Activated CD8-positive, alpha-beta memory T cell treated with anti-CD3 and anti-CD28 coated beads for 36 hours (primary cell): ENCODE measurements around the gene PDXK. TPM values are rescaled to one million over a fixed set of nuclear protein-coding genes. Genes with fewer than 3 reads are reported as not detected.

Experiments
- CTCF ChIA-PET: fragments of 350-600 bp; sonication (Branson Sonifier 250); formaldehyde crosslinking; loops from one replicate; lab custom pipeline; 2021; ENCODE audit warnings: antibody characterized with exemption; lab: Charles Lee
- POLR2A ChIA-PET: fragments of 350-600 bp; sonication (Branson Sonifier 250); formaldehyde crosslinking; loops from one replicate; lab custom pipeline; 2021; ENCODE audit warnings: antibody characterized with exemption; lab: Charles Lee
- total RNA-seq, 2 experiments: library from RNA; stranded (reverse); gene quantifications; one replicate each; pipeline ENCODE4 v1.2.3, GENCODE V29; 2021

The PDXK gene
- total RNA-seq, 2 experiments from 2014 or later, result 113 to 115 TPM

DNA sequence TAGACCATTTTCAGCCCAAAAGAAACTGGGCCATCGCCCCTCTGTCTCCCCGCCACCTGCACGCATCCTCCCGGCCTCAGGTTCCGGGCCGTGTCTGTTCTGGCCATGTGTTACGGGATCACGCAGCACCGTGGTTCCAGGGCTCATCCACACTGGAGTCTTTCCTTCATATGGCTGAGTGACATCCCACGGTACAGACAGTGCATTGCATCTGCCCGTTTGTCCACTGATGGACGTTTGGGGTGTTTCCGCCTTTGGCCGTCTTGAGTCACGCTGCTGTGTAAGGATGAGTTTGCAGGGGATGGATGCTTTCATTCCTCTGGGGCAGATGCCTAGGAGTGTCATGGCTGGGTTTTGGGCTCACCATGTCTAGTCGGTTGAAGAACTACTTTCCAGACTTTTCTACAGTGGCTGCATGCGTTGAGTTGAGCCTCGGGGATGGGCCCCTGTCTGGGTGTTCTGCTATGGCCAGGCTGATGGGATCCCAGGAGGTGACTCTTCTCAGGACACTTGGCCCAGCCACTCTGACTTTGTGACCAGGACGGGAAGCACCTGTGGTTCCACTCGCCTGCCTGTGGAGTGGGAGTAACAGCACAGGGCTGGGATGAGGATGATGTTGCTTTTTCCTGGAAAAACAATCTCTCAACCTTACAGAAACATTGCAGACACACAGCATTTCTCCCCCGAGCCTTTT lies 87.2 kb downstream of the PDXK start:
- ChIA-PET POLR2A (no interaction called here), CTCF (interaction anchor here (1.1 kb wide), 1 partner anchor 169 kb away, joined by 3 read pairs; no protein-coding TSS in a partner anchor)

DNA sequence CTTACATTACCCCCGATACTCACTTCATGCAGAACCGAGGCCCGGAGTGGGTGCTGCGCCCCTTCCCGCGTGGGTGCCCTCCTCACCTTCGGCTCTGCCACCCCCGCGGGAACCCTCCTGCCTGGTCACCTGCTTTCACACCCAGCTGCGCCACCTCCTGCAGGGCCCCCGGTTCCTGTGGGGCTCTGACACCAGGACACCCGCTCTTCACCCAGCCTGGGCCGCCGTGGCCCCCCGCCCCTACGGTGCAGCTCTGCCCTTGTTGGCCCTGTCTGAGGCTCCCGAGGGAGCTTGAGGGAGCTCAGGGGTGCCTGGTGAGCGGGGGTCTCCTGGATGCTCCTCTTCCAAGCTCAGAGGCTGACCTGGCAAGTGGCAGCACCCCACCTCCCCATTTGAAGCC lies 89.4 kb downstream of the PDXK start:
- ChIA-PET POLR2A (no interaction called here), CTCF (interaction anchor here (0.9 to 1.9 kb wide), 4 partner anchors 18 to 132 kb away, joined by 3 to 5 read pairs (median 4); partner anchors contain the start of gene RRP1)

DNA sequence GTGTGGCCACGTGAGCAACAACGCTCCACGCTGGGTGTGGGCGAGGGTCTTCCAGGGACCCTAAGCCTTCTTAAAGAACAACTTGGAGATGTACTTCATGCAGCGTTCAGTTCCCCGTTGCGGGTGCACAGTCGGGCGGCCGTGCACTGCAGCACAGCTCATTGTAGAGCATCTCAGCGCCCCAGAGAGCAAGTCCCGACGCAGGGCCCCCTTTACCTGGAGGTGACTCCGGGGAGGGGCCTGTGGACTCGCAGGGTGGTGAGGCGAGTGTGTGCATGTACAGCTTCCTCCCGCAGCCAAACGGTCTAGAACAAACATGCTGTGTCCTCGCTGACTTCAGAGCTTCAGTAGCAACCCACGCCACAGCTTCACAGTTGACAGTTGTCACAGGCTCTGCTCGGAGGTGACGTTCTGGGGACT lies 89.9 kb downstream of the PDXK start:
- ChIA-PET CTCF (interaction anchor here (0.9 to 1.9 kb wide), 4 partner anchors 19 to 132 kb away, joined by 3 to 5 read pairs (median 4); partner anchors contain the start of gene RRP1), POLR2A (no interaction called here)

DNA sequence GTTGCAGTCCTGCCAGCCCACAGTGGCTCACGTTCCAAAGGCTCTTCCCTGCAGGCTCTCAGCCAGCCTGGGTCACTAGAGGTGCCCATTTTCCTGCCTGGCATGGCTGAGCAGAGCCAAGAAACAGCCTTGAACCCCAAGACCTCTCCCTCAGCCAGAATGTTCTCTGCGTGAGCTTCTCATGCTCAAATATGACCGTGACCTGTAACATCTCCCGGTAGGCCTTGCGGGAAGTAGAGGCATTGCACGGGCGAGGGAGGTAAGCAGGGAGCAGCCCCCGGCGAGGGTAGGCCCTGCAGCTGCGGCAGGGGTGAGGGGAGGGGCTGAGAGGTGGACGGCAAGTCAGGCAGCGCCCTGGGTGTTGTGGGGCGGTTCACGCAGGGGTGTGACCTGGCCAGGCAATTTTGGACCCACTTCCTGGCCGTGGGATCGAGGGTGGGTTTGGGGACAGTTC lies 90.4 kb downstream of the PDXK start:
- ChIA-PET CTCF (interaction anchor here (0.9 to 1.9 kb wide), 3 partner anchors 19 to 131 kb away, joined by 3 to 9 read pairs (median 4); partner anchors contain the start of gene RRP1), POLR2A (no interaction called here)

DNA sequence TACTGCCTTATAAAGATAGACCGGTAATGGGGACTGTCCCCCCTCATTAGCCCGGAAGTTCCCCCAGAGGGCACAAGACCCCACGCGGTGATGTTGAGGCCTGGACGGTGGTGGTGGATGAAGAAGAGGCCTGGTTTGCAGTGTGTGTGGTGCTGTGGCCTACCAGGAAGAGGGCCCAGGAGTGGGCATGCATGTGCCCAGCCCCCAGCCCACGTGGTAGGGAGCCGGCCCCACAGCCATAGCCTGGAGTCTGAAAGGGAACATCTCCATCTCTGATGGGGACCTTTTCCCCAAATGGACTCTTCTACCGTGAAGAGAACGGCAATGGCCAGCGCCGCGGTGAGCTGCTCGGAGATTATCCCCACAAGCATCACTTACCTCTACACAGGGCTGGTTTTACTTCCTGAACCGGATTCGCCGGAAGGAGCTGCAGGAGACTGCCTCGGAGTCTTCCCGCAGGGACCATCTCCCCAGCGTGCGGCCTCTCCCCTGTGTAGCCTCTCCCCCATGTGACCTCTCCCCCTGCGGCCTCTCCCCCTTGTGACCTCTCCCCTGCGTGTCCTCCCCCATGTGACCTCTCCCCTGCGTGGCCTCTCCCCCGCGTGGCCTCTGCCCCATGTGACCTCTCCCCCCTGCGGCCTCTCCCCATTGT lies 91.0 kb downstream of the PDXK start:
- ChIA-PET POLR2A (interaction anchor here (0.6 kb wide), 1 partner anchor 83 kb away, joined by 3 read pairs; no protein-coding TSS in a partner anchor), CTCF (interaction anchor here (0.8 to 2.8 kb wide), 17 partner anchors 14 to 209 kb away, joined by 3 to 17 read pairs (median 3); partner anchors contain the start of gene RRP1)

DNA sequence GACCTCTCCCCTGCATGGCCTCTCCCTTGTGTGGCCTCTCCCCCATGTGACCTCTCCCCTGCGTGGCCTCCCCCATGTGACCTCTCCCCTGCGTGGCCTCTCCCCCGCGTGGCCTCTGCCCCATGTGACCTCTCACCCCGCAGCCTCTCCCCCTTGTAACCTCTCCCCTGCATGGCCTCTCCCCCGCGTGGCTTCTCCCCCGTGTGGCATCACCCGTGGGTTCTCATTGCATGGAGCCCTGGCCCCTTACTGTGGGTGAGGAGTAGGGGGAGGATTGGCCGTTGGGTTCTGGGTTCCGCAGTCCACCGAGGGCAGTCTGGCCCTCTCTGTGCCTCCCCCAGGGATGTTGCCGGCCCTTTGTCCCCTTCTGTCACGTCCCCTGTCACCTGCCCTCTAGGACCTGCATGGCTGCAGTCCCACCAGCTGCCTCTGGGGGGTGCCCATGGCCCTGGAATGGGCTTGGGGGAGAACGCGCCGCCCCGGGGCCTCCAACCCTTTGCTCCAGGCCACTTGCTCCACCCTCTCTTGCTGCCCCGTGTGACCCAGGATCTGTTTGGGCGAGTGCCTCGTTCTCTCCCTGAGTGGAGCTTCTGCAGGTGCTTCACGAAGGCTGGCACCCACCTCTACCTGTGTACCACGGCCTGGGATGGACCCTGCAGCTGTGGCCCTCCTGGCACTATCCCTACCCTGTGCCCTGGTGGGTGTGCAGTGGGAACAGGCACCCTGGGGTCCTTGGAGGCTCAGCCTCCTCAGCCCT lies 91.8 kb downstream of the PDXK start:
- POLR2A ChIA-PET, result interaction anchor here (0.6 kb wide), 1 partner anchor 82 kb away, joined by 3 read pairs; no protein-coding TSS in a partner anchor
- CTCF ChIA-PET, result interaction anchor here (0.8 to 2.8 kb wide), 20 partner anchors 12 to 208 kb away, joined by 3 to 17 read pairs (median 3); partner anchors contain the start of gene RRP1

DNA sequence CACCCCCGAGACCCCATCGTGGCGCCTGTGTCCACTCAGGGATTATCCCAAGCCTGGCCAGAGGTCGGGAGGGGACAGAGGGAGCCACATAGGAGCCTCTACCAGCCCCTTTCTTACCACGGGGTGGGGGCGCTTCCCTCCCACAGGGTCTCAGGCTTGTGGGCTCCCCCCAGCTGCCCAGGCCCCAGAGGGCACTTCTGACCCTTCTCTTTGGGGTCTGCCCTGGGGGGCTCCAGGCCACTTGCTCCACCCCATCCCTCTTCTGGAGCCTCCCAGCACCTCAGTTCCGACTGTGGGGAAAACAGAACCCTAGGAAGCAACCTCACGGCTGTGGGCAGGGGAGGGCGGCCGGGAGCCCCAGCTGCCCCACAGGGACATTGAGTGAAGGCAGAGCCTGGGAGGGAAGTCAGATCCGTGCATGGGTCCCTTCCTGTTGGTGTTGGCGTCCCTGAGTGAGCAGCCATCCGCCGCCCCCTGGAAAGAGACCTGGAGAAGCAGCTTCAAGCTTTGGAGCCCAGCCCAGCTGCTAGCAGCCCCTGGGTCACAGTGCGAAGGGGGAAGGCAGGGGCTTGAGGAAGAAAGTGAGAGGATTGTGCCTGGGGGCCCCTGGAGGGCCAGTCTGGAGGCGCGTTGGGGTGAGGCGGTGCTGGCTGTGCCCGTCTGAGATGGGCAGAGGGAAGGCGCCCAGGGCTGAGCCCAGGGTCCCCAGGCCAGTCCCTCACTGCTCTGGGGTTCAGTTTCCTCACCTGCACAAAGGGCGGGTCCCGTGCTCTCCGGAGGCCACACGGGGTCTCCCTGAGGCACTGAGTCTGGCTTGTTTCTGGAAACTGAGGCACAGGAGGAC lies 92.6 kb downstream of the PDXK start:
- ChIA-PET POLR2A (no interaction called here), CTCF (interaction anchor here (0.9 to 2.8 kb wide), 17 partner anchors 13 to 204 kb away, joined by 3 to 17 read pairs (median 3); partner anchors contain the start of gene RRP1)

Other genes with a start within 250 kb of the PDXK start
- 1 to 10 TPM in 1 of 2 experiments, under 1 TPM in 1; 0.63 to 1.4 TPM for gene HSF2BP, start 59.6 kb upstream of the PDXK start, total RNA-seq
- 100 to 1,000 TPM; 105 to 106 TPM for gene RRP1B, start 59.6 kb upstream of the PDXK start, total RNA-seq
- gene CSTB, start 57.2 kb downstream of the PDXK start, total RNA-seq, result 10 to 100 TPM; 44.0 to 44.1 TPM
- gene RRP1, start 70.4 kb downstream of the PDXK start, total RNA-seq, result 10 to 100 TPM; 88.7 to 92.9 TPM
- gene AGPAT3, start 146.1 kb downstream of the PDXK start, total RNA-seq, result 10 to 100 TPM; 66.7 to 69.0 TPM